DOHH2 (cell line): ENCODE results near the gene PABPC3.

Experiments used
- CTCF ChIP-seq: fragments of 200-600 bp; sonication (generic); IDR thresholded peaks from one replicate; pipeline ENCODE4 v1.5.1; 2014; ENCODE audit warnings: antibody characterized with exemption, mild to moderate bottlenecking, low read depth, low read length; ENCODE audit not compliant: poor library complexity, severe bottlenecking
- EZH2phosphoT487 ChIP-seq: fragments of 200-600 bp; sonication (generic); IDR thresholded peaks from 2 replicates; pipeline ENCODE4 v1.6.1; 2017; ENCODE audit warnings: borderline replicate concordance, mild to moderate bottlenecking, antibody characterized with exemption, low read length, moderate library complexity, mixed read lengths

DNA sequence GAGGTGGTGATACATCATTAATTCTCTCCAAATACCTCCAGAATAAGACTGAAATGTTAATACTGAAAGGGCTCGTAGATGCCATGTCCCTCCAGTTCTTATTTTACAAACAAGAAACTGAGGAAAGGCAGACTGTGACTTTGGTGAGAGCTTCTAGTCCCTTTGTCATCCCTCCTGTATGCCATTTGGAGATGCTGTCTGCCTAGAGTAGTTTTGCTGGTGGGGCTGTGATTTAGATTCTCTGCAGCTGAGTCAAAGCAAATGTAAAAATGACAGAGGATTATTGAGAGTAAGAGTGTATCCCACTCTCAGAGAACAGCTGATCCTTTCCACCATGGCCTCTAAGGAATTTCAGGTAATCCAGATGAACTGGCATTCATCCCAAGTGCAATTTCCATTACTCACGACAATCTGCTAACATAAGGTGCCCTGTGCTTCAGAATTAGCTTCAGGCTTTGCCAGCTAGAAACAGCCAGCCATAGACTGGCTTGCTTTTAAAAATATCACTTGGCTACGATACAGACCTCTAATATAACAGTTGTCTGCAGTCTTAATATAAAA lies 16.8 kb downstream of the PABPC3 start:
- no peak for TF ChIP-seq CTCF
- no peak for TF ChIP-seq EZH2phosphoT487
